Stimulated activated CD4-positive, alpha-beta T cell treated with anti-CD3 and anti-CD28 coated beads, TNF-alpha, amount 100 ng/mL, for 4 hours (primary cell): ENCODE data around the gene TNFRSF1A.

Experiments used
- DNase-seq, 3 experiments: peaks; one replicate each; pipeline ENCODE4 v3.0.0-alpha.2; 2020; ENCODE audit warnings: low read depth in 3 of 3

Gene TNFRSF1A

GRCh38 chr12:6374028-6374785 lies 32.3 kb upstream of the TNFRSF1A start:
- no peak for DNase-seq

GRCh38 chr12:6373022-6373787 lies 31.3 kb upstream of the TNFRSF1A start:
- DNase-seq = no peak

- no peak for DNase-seq
Measured at GRCh38 chr12:6372403-6373003, 30.6 kb upstream of the TNFRSF1A start.

GRCh38 chr12:6370994-6371754 lies 29.3 kb upstream of the TNFRSF1A start:
- no peak for DNase-seq

GRCh38 chr12:6370576-6370935 lies 28.7 kb upstream of the TNFRSF1A start:
- DNase-seq = no peak

GRCh38 chr12:6369916-6370575 lies 28.2 kb upstream of the TNFRSF1A start:
- DNase-seq = no peak

GRCh38 chr12:6368906-6369525 lies 27.1 kb upstream of the TNFRSF1A start:
- no peak for DNase-seq

- no peak for DNase-seq
Measured at GRCh38 chr12:6367969-6368892, 26.4 kb upstream of the TNFRSF1A start.

GRCh38 chr12:6367065-6367968 lies 25.4 kb upstream of the TNFRSF1A start:
- DNase-seq = peak in 1 of 3 experiments; percentile 30

GRCh38 chr12:6364044-6364374 lies 22.1 kb upstream of the TNFRSF1A start:
- no peak for DNase-seq

GRCh38 chr12:6363330-6364043 lies 21.6 kb upstream of the TNFRSF1A start:
- peak; percentile 52 to 57 (median 55) for DNase-seq

- DNase-seq = no peak
Measured at GRCh38 chr12:6363010-6363329, 21.1 kb upstream of the TNFRSF1A start.

GRCh38 chr12:6362403-6362802 lies 20.5 kb upstream of the TNFRSF1A start:
- DNase-seq = no peak

GRCh38 chr12:6361834-6362233 lies 20.0 kb upstream of the TNFRSF1A start:
- no peak for DNase-seq

GRCh38 chr12:6360578-6361490 lies 19.0 kb upstream of the TNFRSF1A start:
- DNase-seq = no peak

GRCh38 chr12:6360080-6360571 lies 18.2 kb upstream of the TNFRSF1A start:
- DNase-seq = no peak

- DNase-seq = no peak
Measured at GRCh38 chr12:6358881-6359280, 17.0 kb upstream of the TNFRSF1A start.
